HepG2 (cell line): Measurements from ENCODE around the gene ITM2B. TPM values are rescaled to one million over a fixed set of nuclear protein-coding genes. Genes with fewer than 3 reads are reported as not detected.

Source experiments
- ATAC-seq: fragments of 200-7000 bp; cut with Tn5 transposase; 3 replicates; pipeline ENCODE4 v1.9.1; 2020; ENCODE audit warnings: mild to moderate bottlenecking, moderate library complexity
- BruUV-seq: library from RNA; stranded (reverse); fragments of 400-500 nt; replicated peaks from 2 replicates; lab custom pipeline; 2021; lab: Mats Ljungman, UMichigan
- CTCF ChIA-PET: fragments of 300-600 bp; formaldehyde crosslinking; extraction: SDS; loops from one replicate; lab custom pipeline; 2021; ENCODE audit warnings: low total read pairs, inconsistent platforms, low intra/inter-chr PET ratio; lab: Yijun Ruan, JAX
- POLR2A ChIA-PET: fragments of 350-600 bp; sonication (Branson Sonifier 250); formaldehyde crosslinking; loops from one replicate; lab custom pipeline; 2020; ENCODE audit warnings: antibody characterized with exemption, inconsistent platforms; lab: Yijun Ruan, JAX
- DNase-seq: peaks from one replicate; pipeline ENCODE4 v3.0.0-alpha.2; 2015; ENCODE audit warnings: low spot score
- FAIRE-seq: peaks from 3 replicates; lab custom pipeline; 2011; peaks lifted over from hg19 to GRCh38; lab: Jason Lieb, UNC
- H2AFZ ChIP-seq: one replicate; pipeline ENCODE4 v1.6.1; 2011; ENCODE audit warnings: low read length, inconsistent platforms
- H3K27ac ChIP-seq: fragments of 300-600 bp; 3 replicates; pipeline ENCODE4 v1.8.0; 2011; ENCODE audit warnings: mixed run types, mild to moderate bottlenecking, mixed read lengths, low read length, inconsistent platforms; ENCODE audit not compliant: insufficient read depth; ENCODE audit errors: extremely low read length
- H3K27me3 ChIP-seq, 2 experiments: fragments of 200-600 bp in 1 of 2; 2 replicates in 1 of 2; 3 replicates in 1 of 2; pipeline versions ENCODE4 v1.6.0 to v1.8.0; 2011; ENCODE audit warnings: low read length in 2 of 2, mild to moderate bottlenecking in 2 of 2, moderate library complexity in 2 of 2, inconsistent platforms in 1 of 2; ENCODE audit not compliant: insufficient read depth in 2 of 2, control insufficient read depth in 1 of 2
- H3K36me3 ChIP-seq, 2 experiments: fragments of 200-600 bp in 1 of 2; replicated peaks in 1 of 2; 2 replicates in 1 of 2; 3 replicates in 1 of 2; pipeline versions ENCODE4 v1.5.1 to v1.8.0; 2011; ENCODE audit warnings: low read length in 2 of 2, inconsistent platforms in 1 of 2; ENCODE audit not compliant: insufficient read depth in 2 of 2, control insufficient read depth in 1 of 2
- H3K4me1 ChIP-seq: 2 replicates; pipeline ENCODE4 v1.5.1; 2012; ENCODE audit warnings: low read length, inconsistent platforms; ENCODE audit not compliant: insufficient read depth
- H3K4me2 ChIP-seq: 2 replicates; pipeline ENCODE4 v1.6.0; 2011; ENCODE audit warnings: low read depth, low read length, inconsistent platforms
- H3K4me3 ChIP-seq, 3 experiments: fragments of 200-600 bp in 1 of 3; sonication (generic), shearing (Covaris generic) in 1 of 3; replicated peaks in 1 of 3; 2 replicates each; pipeline ENCODE4 v1.5.1; 2011 to 2016; ENCODE audit warnings: low read length in 3 of 3, inconsistent platforms in 2 of 3, low read depth in 2 of 3, mild to moderate bottlenecking in 2 of 3, control low read depth in 1 of 3, mixed read lengths in 1 of 3; ENCODE audit not compliant: insufficient read depth in 1 of 3
- H3K79me2 ChIP-seq: one replicate; pipeline ENCODE4 v1.6.1; 2011; ENCODE audit warnings: low read length, inconsistent platforms; ENCODE audit not compliant: insufficient read depth
- H3K9ac ChIP-seq: 2 replicates; pipeline ENCODE4 v1.6.0; 2011; ENCODE audit warnings: mild to moderate bottlenecking, low read depth, low read length, inconsistent platforms; ENCODE audit not compliant: insufficient read depth
- H3K9me3 ChIP-seq: 2 replicates; pipeline ENCODE4 v1.5.1; 2012; ENCODE audit warnings: mild to moderate bottlenecking, low read length
- H4K20me1 ChIP-seq: 2 replicates; pipeline ENCODE4 v1.6.0; 2011; ENCODE audit warnings: inconsistent platforms, mild to moderate bottlenecking, low read length, moderate library complexity; ENCODE audit not compliant: insufficient read depth
- ETV6 ChIP-seq: sonication (generic); formaldehyde crosslinking; conservative IDR thresholded peaks from 2 replicates; pipeline ENCODE4 v1.4.0; 2020; ENCODE audit warnings: missing genetic modification reagents
- KLF13 ChIP-seq: sonication (generic); formaldehyde crosslinking; IDR thresholded peaks from 2 replicates; pipeline ENCODE4 v1.4.0; 2020; ENCODE audit warnings: mild to moderate bottlenecking, missing genetic modification reagents
- MAFF ChIP-seq: IDR thresholded peaks from 2 replicates; pipeline ENCODE4 v1.6.1; 2011; ENCODE audit warnings: low read depth, low read length, improper control_type of control experiment
- NR2F2 ChIP-seq: IDR thresholded peaks from 2 replicates; pipeline ENCODE4 v1.6.1; 2012; ENCODE audit warnings: low read depth, inconsistent platforms, borderline replicate concordance
- PAXIP1 ChIP-seq: sonication (generic); formaldehyde crosslinking; conservative IDR thresholded peaks from 2 replicates; pipeline ENCODE4 v1.4.0; 2020; ENCODE audit warnings: mild to moderate bottlenecking, missing genetic modification reagents, moderate library complexity
- PHF21A ChIP-seq: sonication (generic); formaldehyde crosslinking; IDR thresholded peaks from 2 replicates; pipeline ENCODE4 v1.5.0; 2020; ENCODE audit warnings: mild to moderate bottlenecking, missing genetic modification reagents
- PRPF4 ChIP-seq: fragments of 200-400 bp; formaldehyde crosslinking; IDR thresholded peaks from 2 replicates; pipeline ENCODE4 v1.6.1; 2016; ENCODE audit warnings: low read length, low read depth; ENCODE audit not compliant: poor library complexity, severe bottlenecking
- ZNF570 ChIP-seq: sonication (generic); formaldehyde crosslinking; IDR thresholded peaks from 2 replicates; pipeline ENCODE4 v1.4.0; 2020; ENCODE audit warnings: mild to moderate bottlenecking, missing genetic modification reagents, borderline replicate concordance
- ZNF574 ChIP-seq: sonication (generic); formaldehyde crosslinking; IDR thresholded peaks from 2 replicates; pipeline ENCODE4 v1.4.0; 2020; ENCODE audit warnings: missing genetic modification reagents
- WGBS: methylation state at CpG from one replicate; pipeline ENCODE4 v1.1.6; 2017; ENCODE audit warnings: low lambda C conversion rate; 5-methylcytosine and 5-hydroxymethylcytosine counted together
- in situ Hi-C: cut with HindIII; loops from 2 replicates; pipeline ENCODE4 v1.10.0; 2017; ENCODE audit warnings: low pct_unique_long_range_greater_than_20kb; ENCODE audit not compliant: extremely low pct_ligation_motif_present
- intact Hi-C: fragments of 100-400 bp; cut with micrococcal nuclease; formaldehyde crosslinking; loops from one replicate; pipeline ENCODE4 v1.10.0; 2022; ENCODE audit not compliant: unreplicated experiment
- polyA plus RNA-seq, 8 experiments: library from polyadenylated mRNA; depleted of rRNA in 3 of 8; stranded (reverse) in 7 of 8; unstranded in 1 of 8; fragments of >200 nt; fragmentation: Illumina TruSeq in 4 of 8; extraction: Trizol in 4 of 8; gene quantifications; 2 replicates each; pipeline versions ENCODE4 v1.2.1 to v1.2.3, GENCODE V29; 2011 to 2016; ENCODE audit warnings: low read depth in 4 of 8, missing spikeins in 1 of 8, mixed read lengths in 1 of 8; ENCODE audit not compliant: insufficient read depth in 1 of 8
- total RNA-seq, 5 experiments: library from RNA; depleted of rRNA; stranded (reverse); fragments of >200 nt; fragmentation: Illumina TruSeq; extraction: Trizol; gene quantifications; 2 replicates each; pipeline ENCODE4 v1.2.3, GENCODE V29; 2016; ENCODE audit warnings: low read depth in 1 of 5
- TF ChIP-seq, protein P1 (sequence below): sonication (generic); formaldehyde crosslinking; IDR thresholded peaks from 2 replicates; pipeline ENCODE4 v1.5.0; 2020; ENCODE audit warnings: mild to moderate bottlenecking, missing genetic modification reagents
- TF ChIP-seq, protein P2 (sequence below): sonication (generic); formaldehyde crosslinking; IDR thresholded peaks from 2 replicates; pipeline ENCODE4 v1.8.1; 2023; ENCODE audit warnings: mild to moderate bottlenecking, missing genetic modification reagents, borderline replicate concordance
- TF ChIP-seq, protein P3 (sequence below): IDR thresholded peaks from 2 replicates; pipeline ENCODE4 v1.4.0; 2020; ENCODE audit warnings: mild to moderate bottlenecking, missing genetic modification reagents

The ITM2B gene
- total and polyA plus RNA-seq, 2 of the 13 experiments (the other 11 are each of a cell fraction or from before 2014, with no cell fraction given): 158 to 373 TPM

GRCh38 chr13:48224701-48225100, 8.3 kb upstream of the ITM2B start:
- Histone ChIP-seq H3K79me2 (no peaks in the 10 kb centered on the region), H3K9ac (no peak overlapping the region), H3K36me3 (no peaks in the 10 kb centered on the region), H3K27ac (no peak overlapping the region), H4K20me1 (no peaks in the 10 kb centered on the region), H3K4me1 (peaks cover 68% of the 10 kb centered on the region), H3K9me3 (no peaks in the 10 kb centered on the region), H3K4me3 (no peak overlapping the region), H2AFZ (no peak overlapping the region), H3K4me2 (no peak overlapping the region), H3K27me3 (no peaks in the 10 kb centered on the region)
- no peak for DNase-seq
- no peak for TF ChIP-seq MAFF
- TF ChIP-seq, protein P1, sequence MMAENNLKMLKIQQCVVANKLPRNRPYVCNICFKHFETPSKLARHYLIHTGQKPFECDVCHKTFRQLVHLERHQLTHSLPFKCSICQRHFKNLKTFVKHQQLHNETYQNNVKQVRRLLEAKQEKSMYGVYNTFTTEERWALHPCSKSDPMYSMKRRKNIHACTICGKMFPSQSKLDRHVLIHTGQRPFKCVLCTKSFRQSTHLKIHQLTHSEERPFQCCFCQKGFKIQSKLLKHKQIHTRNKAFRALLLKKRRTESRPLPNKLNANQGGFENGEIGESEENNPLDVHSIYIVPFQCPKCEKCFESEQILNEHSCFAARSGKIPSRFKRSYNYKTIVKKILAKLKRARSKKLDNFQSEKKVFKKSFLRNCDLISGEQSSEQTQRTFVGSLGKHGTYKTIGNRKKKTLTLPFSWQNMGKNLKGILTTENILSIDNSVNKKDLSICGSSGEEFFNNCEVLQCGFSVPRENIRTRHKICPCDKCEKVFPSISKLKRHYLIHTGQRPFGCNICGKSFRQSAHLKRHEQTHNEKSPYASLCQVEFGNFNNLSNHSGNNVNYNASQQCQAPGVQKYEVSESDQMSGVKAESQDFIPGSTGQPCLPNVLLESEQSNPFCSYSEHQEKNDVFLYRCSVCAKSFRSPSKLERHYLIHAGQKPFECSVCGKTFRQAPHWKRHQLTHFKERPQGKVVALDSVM (CRISPR knock-in tag): no peak
- TF ChIP-seq PAXIP1: no peak
- TF ChIP-seq ETV6 (CRISPR knock-in tag): no peak
- TF ChIP-seq NR2F2: no peak
- no peak for TF ChIP-seq PRPF4
- TF ChIP-seq, protein P2, sequence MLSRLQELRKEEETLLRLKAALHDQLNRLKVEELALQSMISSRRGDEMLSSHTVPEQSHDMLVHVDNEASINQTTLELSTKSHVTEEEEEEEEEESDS: no peak
- TF ChIP-seq ZNF570 (CRISPR knock-in tag): no peak
- no peak for TF ChIP-seq ZNF574 (CRISPR knock-in tag)
- no peak for TF ChIP-seq PHF21A
- TF ChIP-seq, protein P3, sequence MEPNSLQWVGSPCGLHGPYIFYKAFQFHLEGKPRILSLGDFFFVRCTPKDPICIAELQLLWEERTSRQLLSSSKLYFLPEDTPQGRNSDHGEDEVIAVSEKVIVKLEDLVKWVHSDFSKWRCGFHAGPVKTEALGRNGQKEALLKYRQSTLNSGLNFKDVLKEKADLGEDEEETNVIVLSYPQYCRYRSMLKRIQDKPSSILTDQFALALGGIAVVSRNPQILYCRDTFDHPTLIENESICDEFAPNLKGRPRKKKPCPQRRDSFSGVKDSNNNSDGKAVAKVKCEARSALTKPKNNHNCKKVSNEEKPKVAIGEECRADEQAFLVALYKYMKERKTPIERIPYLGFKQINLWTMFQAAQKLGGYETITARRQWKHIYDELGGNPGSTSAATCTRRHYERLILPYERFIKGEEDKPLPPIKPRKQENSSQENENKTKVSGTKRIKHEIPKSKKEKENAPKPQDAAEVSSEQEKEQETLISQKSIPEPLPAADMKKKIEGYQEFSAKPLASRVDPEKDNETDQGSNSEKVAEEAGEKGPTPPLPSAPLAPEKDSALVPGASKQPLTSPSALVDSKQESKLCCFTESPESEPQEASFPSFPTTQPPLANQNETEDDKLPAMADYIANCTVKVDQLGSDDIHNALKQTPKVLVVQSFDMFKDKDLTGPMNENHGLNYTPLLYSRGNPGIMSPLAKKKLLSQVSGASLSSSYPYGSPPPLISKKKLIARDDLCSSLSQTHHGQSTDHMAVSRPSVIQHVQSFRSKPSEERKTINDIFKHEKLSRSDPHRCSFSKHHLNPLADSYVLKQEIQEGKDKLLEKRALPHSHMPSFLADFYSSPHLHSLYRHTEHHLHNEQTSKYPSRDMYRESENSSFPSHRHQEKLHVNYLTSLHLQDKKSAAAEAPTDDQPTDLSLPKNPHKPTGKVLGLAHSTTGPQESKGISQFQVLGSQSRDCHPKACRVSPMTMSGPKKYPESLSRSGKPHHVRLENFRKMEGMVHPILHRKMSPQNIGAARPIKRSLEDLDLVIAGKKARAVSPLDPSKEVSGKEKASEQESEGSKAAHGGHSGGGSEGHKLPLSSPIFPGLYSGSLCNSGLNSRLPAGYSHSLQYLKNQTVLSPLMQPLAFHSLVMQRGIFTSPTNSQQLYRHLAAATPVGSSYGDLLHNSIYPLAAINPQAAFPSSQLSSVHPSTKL: no peak
- TF ChIP-seq KLF13 (CRISPR knock-in tag): no peak
- intact Hi-C loops: no loop called here
- no peak for ATAC-seq
- in situ Hi-C loops: no loop called here
- ChIA-PET CTCF (no interaction called here), POLR2A (no interaction called here)
- 52% methylated on average over 3 of the region's 3 CpGs for WGBS
- no peak for FAIRE-seq
- BruUV-seq: no TSS peak
